Nucleus accumbens (tissue), 56 donors: ENCODE results near the gene SLC25A11.
A peak's percentile ranks its signal among the peaks of the same experiment; 100 is the strongest.

ENCODE experiments used
- DNase-seq, 56 donors: peaks; one replicate each; lab custom pipeline; 2025; lab: John Stamatoyannopoulos, UW

The SLC25A11 gene

DNA sequence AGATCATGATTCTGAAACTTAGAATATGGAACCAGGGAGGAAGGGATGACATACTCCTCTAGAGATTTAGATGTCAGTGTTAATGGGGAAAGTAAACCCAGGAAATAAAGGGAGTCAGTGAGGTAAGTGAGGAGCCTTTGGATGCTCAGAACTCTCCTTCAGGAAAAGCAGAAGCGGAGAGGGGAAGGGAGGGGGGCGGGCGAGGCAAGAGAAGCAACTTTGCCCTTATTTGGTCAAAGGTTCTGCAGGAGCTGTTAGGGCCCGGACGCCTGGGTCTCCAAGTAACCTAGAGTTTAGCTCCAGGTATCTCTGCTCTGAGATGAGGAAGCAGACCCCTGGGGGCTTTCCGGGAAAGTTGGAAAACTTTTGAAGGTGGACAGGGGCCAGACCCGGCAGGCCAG lies 7.2 kb upstream of the SLC25A11 start:
- DNase-seq, result peak in 2 of 56 donors; percentile 9 to 37

DNA sequence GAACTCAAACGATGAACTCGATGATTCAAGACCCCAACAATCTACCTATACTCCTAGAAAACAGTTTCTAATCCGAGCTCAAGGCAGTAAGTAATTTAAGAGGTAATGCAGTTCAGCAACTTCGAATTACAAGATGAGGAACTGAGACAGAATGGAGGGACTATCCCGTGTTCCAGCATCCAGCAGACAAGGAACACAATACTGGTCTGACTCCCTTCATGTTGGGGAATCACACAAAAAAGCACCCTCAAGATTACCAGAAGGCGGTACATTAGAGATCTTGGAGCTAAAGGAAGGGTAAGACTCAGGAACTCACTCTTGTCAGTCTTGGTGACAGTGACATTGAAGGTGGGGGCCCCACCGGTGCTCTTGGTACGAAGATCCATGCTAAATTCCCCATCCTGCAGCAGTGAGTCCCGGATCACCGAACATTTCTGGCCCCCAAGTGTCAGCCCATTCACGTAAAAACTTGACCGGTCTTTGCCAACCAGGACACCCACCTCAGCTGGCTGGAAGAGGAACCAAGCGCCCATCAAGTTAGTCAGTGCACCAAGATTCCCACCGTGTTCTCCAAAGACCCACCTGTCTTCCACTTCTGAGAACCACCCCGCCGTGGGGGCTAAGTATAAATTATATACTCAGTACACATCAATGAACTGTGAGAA lies 6.6 kb upstream of the SLC25A11 start:
- no peak for DNase-seq

DNA sequence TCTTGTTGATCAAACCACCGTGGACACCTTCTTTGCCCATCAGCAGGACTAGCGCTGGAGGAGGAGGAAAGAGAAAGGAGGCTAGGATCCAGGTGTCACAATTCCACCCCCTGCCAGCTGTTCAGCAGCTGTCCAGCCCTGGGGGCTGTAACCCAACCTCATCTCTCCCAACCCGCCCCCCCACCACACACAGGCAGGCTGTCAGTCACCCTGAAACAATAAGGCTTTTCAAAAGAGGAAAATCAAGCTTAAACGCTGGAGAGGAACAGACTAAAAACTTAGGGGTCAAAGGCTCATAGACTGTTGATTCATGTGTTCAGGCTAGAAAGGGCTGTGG lies 6.1 kb upstream of the SLC25A11 start:
- DNase-seq, result no peak

DNA sequence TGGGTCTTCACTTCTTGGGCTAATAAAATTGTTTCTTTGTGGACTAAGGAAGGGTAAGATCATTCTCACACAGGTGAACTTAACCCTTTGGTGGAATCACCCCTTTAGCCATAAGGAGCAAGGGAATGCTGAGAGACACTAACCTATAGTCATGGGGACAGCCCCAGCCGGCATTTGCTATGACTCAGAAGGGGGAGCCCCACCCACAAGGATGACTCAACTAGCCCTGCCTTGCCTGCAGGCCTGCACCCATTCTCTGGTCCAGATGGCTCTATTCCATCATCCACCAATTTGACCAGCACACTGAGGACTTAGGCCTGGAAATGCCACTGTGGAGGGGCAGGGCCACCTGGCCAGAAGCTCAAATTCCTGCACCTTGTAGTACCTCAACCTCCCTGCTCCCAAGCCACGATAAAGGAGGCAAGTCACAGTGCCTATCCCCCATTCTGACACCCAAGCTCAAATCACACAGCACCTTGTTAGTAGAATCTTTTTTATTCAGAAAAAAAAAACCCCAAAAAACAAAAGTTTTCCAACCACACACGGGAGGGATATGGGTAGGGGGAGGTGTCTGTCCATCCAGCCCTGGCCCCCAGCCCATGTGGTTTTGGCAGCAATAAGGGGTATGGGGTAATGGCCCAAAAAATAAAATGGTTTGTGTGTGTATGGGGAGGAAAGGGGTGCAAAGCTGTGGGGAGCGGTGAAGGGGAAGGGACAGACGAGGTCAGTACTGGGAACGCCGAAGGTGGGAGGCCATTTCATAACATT lies 5.5 kb upstream of the SLC25A11 start:
- DNase-seq, result peak in 20 of 56 donors; percentile 2 to 85 (median 24)

DNA sequence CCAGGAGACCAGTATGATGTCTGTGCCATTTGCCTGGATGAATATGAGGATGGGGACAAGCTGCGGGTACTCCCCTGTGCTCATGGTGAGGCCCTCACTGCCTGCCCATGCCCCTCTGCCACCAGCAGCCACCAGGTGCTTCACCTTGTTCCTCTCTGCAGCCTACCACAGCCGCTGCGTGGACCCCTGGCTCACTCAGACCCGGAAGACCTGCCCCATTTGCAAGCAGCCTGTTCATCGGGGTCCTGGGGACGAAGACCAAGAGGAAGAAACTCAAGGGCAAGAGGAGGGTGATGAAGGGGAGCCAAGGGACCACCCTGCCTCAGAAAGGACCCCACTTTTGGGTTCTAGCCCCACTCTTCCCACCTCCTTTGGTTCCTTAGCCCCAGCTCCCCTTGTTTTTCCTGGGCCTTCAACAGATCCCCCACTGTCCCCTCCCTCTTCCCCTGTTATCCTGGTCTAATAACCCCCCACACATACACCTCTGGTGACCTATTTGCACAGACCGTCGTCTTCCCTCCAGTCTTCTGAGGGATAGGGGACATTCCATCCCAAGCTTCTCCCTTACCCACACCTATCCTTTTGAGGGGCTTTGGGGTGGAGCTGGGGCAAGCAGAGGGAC lies 4.8 kb upstream of the SLC25A11 start:
- no peak for DNase-seq

DNA sequence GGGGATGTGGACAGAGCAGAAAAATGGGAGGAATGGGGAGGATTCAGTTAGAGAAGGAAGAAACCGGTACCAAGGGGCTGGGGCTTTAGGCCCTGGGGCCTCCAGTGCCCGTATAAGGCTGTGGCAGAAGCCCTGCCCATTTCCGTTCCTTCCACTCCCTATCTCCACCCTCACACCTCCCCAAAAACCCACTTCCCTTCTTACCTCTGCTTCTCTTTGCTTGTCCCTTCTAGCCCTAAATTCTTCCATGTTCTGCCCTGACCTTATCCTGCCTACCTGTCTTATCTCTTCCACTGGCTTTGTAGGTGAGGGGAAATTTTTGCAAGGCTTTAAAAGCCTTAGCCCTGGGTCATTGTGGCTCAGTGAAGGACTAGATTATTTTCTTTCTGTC lies 4.3 kb upstream of the SLC25A11 start:
- no peak for DNase-seq

DNA sequence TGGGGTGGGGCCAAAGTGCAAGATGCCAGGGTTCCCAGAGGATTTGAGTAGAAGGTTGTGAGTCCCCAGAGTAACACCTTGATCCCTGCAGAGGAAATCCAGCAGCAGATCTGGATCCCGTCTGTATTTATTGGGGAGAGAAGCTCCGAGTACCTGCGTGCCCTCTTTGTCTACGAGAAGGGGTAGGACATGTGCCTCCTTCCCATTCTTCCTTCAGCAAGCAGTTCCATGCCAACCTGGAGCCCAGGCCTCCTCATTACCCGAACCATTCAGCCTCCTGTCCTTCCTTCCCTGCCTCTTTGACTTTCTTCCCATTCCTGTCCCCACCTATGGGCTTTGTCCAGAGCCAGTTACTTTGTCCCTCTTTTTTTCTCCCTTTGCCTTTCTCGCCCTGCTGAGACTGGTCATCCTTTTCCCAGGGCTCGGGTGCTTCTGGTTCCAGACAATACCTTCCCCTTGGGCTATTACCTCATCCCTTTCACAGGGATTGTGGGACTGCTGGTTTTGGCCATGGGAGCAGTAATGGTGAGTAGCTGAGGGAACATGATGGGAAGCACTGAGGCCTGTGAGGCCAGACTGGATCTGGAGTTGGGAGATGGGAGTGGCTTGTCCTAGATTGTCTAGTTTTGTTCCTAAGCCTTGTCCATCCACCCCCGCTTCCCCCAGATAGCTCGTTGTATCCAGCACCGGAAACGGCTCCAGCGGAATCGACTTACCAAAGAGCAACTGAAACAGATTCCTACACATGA lies 3.1 kb upstream of the SLC25A11 start:
- DNase-seq, result no peak

DNA sequence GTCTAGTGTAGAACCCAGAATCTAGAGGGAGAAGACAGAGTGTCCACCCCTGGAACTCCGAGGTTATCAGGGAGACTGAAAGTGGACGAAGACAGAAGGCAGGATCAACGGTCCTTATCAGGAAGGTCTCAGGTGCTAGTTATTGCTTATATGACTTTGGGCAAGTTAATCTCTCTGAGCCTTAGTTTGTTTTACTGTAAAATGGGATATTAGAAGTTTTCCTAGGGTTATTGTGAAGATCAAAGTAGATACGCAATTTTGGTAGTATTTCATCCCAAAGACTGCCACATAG lies 1.4 kb upstream of the SLC25A11 start:
- no peak for DNase-seq

DNA sequence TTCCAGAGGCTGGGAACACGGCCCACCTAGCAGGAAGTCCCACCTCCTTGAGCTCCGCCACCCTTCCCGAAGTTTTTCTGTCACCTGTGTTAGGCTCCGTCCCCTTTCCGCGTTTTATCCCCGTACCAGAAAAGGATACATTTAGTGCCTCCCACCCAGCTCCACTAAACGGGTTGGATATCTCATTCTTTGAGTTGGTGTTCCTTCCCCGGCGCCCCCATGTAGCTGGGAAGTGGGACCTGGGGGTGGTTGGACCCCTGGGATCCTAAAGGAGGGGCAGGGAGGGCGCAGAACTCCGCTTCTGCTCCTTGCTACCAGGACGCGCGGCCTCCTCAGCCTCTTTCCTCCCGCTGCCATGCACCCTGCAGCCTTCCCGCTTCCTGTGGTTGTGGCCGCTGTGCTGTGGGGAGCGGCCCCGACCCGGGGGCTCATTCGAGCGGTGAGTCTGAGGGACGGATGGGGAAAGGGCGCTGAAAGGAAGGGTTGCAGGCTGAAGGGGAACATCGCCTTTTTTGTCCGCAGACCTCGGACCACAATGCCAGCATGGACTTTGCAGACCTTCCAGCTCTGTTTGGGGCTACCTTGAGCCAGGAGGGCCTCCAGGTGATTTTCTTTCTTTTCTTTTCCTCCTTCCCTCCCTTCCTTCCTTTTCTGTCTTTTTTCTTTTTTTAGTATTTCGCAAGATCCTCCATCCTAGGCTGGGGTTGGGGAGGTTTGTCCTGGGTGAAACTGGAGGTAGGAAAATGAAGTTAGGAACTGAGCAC lies 891 bp upstream of the SLC25A11 start:
- no peak for DNase-seq

DNA sequence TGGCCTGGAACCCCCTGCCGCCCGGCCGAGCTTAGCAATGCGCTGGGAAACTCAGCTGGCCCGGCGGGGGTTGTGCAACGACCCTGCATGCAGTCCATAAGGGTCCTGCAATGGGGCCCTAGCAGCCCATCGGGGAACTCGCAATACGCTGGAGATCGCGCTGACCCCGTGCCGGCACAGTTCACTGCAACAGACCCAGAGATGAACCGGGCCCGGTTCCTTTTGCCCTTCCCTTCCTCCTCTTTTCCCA lies 375 bp downstream of the SLC25A11 start:
- DNase-seq, result peak in 3 of 56 donors; percentile 35 to 69 (median 63)

DNA sequence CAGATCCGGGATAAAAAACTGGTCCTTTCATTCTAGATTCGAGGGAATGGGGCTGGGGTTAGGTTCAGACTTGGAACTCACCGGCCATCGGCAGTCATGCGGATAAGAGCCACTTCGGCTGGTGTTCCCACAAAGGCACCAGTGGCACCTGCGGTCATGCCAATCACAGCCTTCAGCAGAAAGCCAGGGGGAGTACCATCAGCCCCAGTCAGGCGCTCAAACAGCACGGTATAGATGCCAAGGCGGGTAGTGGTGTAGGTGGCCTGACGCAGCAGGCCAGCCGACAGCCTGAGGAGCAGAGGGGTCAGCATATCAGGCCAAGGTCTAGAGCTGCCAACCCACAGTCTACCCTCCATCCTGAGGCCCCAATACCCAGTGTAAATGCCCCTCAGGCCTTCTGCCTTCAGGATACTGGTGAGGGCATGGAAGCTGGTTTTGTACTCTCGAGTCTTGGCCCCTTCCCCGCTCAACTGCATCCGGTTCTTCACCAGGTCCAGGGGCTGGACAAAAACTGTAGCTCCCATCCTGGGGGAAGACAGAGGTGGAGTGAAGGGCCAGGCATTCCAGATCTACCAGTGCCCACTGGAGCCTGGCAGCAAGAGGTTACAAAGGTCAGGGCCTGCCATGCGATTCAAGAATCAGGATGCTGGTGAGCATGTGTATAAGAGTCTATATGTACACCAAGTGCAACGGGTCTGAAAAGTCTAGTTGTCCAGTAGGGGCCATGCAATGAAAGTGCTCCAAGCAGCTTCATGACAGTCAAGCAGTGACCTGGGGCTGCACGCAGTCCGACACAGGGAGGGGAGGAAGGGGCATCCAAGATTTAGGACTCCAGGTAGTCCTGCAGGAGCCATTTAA lies 929 bp downstream of the SLC25A11 start:
- no peak for DNase-seq

DNA sequence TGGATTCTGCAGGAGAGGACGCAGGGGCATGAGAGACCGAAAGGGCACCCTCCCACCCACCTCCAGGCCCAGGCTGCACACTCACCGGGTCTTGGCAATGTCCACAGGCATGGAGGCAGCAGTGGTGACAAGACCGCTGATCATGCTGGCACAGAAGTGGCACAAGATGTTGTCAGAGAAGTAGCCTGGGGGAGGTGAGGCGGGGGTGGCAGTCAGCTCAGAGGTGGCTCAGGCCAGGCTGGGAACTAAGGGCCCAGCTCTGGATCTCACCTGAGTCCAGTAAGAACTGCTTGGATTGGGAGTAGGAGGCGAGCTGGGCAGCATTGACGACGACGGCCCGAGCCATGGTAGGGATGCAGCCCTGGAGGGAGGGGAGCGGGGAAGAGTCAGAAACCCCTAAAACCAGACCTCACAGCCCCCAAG lies 1.8 kb downstream of the SLC25A11 start:
- no peak for DNase-seq

DNA sequence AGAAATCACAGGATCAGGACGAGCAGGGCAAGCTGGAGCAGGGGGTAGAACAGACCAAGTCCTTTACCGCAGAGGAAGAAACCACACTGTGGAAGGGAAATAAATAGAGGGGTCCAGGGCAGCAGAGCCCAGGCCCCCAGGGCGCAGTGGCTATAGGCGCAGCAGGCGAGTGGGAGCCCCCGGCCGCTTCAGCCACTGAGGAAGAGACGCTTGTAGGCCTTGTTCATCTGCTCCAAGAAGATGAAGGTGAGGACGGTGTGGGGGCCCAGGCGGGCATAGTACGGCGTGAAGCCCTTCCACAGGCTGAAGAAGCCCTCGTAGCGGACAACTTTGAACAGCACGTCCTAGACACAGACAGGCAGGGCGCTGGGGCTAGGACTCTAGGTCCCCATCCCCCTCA lies 2.3 kb downstream of the SLC25A11 start:
- DNase-seq, result no peak

DNA sequence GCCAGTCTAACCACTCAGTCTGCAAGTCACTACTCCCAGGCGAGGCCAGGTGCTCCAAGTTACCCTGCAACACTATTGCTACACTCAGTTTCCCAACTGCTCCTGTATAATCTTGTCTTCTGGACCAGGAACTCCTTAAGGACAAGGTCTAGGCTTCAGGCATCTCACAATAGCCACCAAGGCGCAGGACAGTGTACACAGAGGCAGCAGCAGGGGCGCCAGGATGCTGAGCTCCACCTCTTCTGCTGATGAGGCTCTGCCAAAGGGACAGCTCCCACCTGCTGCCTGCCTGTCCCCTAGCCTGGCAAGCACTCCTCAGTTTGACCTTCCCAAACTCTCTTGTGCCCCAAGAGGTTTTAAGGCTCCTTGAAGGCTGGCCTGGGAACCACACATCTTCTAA lies 3.4 kb downstream of the SLC25A11 start:
- DNase-seq, result no peak

DNA sequence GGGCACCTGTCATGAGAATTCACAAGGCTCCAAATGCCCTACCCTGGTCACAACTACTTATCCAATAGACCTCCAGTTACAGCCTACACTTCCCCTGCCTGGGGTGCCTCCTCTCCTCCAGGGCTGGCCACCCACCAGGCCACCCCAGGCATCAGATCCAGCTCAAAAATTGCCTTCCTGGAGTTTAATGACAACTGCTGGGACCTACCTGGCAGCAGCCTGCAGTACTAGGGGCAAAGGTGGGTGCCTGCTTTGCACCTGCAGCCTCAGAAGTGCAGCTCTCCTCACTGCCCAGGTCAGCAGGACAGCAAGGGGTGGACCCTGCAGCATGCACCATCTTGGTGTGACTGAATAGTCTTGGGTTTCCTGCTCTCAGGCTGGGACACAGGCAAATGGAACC lies 4.2 kb downstream of the SLC25A11 start:
- no peak for DNase-seq

DNA sequence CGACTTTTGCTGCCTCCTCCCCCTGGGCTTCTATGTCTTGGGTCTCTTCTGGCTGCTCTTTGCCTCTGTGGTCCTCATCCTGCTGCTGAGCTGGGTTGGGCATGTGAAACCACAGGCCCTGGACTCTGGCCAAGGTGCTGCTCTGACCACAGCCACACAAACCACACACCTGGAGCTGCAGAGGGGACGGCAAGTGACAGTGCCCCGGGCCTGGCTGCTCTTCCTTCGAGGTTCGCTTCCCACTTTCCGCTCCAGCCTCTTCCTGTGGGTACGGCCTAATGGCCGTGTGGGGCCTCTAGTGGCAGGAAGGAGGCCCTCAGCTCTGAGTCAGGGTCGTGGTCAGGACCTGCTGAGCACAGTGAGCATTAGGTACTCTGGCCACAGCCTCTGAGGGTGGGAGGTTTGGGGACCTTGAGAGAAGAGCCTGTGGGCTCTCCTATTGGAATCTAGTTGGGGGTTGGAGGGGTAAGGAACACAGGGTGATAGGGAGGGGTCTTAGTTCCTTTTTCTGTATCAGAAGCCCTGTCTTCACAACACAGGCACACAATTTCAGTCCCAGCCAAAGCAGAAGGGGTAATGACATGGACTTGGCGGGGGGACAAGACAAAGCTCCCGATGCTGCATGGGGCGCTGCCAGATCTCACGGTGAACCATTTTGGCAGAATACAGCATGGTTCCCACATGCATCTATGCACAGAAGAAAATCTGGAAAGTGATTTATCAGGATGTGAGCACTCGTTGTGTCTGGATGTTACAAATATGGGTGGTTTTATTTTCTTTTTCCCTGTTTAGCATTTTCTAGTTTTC lies 5.5 kb downstream of the SLC25A11 start:
- peak in 2 of 56 donors; percentile 15 to 25 for DNase-seq

DNA sequence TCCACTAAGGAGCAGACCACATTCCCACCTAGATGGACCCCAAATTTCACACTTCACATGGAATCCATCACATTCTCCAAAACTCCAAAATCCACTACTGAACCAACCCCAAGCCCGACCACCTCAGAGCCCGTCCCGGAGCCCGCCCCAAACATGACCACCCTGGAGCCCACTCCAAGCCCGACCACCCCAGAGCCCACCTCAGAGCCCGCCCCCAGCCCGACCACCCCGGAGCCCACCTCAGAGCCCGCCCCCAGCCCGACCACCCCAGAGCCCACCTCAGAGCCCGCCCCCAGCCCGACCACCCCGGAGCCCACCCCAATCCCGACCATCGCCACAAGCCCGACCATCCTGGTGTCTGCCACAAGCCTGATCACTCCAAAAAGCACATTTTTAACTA lies 6.2 kb downstream of the SLC25A11 start:
- no peak for DNase-seq

DNA sequence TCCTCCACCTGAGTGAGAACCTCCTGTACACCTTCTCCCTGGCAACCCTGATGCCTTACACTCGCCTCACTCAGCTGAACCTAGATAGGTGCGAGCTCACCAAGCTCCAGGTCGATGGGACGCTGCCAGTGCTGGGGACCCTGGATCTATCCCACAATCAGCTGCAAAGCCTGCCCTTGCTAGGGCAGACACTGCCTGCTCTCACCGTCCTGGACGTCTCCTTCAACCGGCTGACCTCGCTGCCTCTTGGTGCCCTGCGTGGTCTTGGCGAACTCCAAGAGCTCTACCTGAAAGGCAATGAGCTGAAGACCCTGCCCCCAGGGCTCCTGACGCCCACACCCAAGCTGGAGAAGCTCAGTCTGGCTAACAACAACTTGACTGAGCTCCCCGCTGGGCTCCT lies 7.1 kb downstream of the SLC25A11 start:
- no peak for DNase-seq

DNA sequence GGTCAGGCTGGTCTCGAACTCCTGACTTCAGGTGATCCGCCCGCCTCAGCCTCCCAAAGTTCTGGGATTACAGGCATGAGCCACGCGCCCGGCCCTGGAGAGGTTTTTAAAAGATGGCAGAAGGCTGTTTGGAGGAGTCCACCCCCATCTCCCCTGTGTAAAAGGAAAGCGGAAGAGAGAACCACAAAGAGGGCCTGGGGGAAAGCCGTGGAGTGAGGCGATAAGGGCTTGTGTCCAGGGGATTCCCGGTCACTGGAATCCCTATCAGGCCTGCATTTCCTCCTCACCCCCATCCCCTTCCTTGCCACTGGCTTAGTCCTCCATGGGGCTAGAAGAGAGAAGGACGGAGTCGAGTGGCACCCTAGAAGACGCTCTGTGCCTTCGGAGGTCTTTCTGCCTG lies 7.9 kb downstream of the SLC25A11 start, which contains the start of gene GP1BA:
Gene GP1BA, plus strand, starts transcription at position 315 of the 400 bp plus-strand sequence. CDS start 328 bp downstream, outside the sequence.
- no peak for DNase-seq
